Lower leg skin (tissue), 3 donors: Measurements from ENCODE around the gene ZNF425.

ENCODE experiments used
- POLR2A ChIP-seq, 2 donors: fragments of 450-650 bp; IDR thresholded peaks; one replicate each; pipeline ENCODE4 v1.6.1; 2016 to 2017; ENCODE audit warnings: antibody characterized with exemption in 2 of 2, mild to moderate bottlenecking in 1 of 2, moderate library complexity in 1 of 2
- TF ChIP-seq, protein P1 (sequence below), 3 donors: fragments of 450-650 bp; IDR thresholded peaks; one replicate each; pipeline ENCODE4 v1.5.1; 2016; ENCODE audit warnings: antibody characterized with exemption in 3 of 3, mild to moderate bottlenecking in 3 of 3, moderate library complexity in 2 of 3

DNA sequence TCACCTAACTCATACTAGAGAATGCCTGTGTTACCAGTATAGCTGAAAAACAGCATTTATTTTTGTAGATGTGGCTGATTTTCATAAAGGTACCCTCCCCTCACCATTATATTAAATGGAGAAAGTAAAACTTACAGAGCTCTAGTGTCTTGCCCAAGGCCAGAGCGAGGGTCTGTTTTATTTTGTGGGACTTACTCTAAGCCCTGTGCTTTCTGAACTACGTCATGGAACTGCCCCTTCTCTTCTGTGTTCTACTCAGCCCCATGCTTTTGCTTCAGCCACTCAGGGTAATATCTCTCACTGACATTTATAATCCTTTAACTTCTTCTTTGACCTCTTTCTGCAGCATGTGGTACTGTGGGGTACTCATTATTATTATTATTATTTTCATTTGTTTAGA is 25.3 kb downstream of the ZNF425 start:
- TF ChIP-seq, protein P1, sequence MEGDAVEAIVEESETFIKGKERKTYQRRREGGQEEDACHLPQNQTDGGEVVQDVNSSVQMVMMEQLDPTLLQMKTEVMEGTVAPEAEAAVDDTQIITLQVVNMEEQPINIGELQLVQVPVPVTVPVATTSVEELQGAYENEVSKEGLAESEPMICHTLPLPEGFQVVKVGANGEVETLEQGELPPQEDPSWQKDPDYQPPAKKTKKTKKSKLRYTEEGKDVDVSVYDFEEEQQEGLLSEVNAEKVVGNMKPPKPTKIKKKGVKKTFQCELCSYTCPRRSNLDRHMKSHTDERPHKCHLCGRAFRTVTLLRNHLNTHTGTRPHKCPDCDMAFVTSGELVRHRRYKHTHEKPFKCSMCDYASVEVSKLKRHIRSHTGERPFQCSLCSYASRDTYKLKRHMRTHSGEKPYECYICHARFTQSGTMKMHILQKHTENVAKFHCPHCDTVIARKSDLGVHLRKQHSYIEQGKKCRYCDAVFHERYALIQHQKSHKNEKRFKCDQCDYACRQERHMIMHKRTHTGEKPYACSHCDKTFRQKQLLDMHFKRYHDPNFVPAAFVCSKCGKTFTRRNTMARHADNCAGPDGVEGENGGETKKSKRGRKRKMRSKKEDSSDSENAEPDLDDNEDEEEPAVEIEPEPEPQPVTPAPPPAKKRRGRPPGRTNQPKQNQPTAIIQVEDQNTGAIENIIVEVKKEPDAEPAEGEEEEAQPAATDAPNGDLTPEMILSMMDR (IDR thresholded peaks at IDR 0.05): no peak
- no peak for TF ChIP-seq POLR2A (IDR thresholded peaks at IDR 0.05)
